HEK293 (cell line): Measurements from ENCODE around the gene NXPH4.

Experiments used
- ZFP3 ChIP-seq: fragments of 450-650 bp; formaldehyde crosslinking; IDR thresholded peaks from 2 replicates; pipeline ENCODE4 v1.5.1; 2016; ENCODE audit warnings: low read depth, missing biosample characterization, missing genetic modification characterization
- ZNF501 ChIP-seq: fragments of 450-650 bp; formaldehyde crosslinking; IDR thresholded peaks from 2 replicates; pipeline ENCODE4 v1.5.1; 2016; ENCODE audit warnings: missing biosample characterization, missing genetic modification characterization
- TF ChIP-seq, protein P1 (sequence below): fragments of 450-650 bp; formaldehyde crosslinking; IDR thresholded peaks from 2 replicates; pipeline ENCODE4 v1.5.1; 2016; ENCODE audit warnings: missing biosample characterization, missing genetic modification characterization

DNA sequence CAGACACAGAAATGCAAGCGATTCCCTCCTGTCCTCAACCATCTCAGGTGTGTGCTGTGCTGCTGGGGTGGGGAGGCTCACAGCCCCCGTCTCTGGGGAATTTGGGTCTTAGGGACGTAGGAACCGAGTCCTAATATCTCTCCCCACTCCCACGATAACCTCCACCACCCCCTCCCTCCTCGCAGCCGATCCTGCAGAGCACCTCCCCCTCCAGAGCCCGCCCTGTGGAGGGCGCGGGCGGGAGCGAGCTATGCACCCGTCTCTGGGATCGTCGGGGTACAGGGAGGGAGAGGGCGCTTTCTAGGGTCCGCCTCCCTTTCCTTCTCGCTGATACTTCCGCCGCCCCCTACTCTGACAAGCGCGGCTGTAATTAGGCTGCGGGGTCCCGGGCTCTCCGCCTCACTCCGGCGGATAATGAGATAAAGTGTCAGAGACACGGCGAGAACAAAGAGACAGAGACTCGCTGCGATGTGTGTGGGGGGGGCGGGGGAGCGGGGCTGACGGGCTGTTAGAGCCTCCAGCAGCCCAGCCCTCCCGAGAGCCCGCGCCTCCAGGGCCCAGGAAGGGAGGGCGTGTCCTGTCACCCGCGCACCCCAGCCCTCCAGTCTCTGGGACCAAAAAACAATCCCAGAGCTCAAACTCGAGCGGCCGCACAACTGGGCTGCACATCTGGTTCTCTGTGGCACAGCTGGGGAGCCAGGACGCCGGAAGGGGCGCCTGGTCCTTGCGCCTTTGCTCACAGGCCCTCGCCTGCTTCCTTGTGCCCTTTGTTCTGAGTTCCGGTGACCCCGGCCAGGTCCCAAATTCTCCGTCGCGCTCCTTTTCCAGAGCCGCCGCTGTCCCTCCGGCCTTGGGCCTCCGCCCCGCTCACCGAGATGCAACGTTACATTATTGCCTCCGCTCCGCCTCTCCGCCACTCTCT, 21.6 kb downstream of the NXPH4 start:
- TF ChIP-seq, protein P1, sequence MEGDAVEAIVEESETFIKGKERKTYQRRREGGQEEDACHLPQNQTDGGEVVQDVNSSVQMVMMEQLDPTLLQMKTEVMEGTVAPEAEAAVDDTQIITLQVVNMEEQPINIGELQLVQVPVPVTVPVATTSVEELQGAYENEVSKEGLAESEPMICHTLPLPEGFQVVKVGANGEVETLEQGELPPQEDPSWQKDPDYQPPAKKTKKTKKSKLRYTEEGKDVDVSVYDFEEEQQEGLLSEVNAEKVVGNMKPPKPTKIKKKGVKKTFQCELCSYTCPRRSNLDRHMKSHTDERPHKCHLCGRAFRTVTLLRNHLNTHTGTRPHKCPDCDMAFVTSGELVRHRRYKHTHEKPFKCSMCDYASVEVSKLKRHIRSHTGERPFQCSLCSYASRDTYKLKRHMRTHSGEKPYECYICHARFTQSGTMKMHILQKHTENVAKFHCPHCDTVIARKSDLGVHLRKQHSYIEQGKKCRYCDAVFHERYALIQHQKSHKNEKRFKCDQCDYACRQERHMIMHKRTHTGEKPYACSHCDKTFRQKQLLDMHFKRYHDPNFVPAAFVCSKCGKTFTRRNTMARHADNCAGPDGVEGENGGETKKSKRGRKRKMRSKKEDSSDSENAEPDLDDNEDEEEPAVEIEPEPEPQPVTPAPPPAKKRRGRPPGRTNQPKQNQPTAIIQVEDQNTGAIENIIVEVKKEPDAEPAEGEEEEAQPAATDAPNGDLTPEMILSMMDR (tag by site-specific recombination) = no peak
- no peak for TF ChIP-seq ZFP3
- TF ChIP-seq ZNF501 = no peak
